ENCODE results near the gene PPP1R2.

The PPP1R2 gene

DNA sequence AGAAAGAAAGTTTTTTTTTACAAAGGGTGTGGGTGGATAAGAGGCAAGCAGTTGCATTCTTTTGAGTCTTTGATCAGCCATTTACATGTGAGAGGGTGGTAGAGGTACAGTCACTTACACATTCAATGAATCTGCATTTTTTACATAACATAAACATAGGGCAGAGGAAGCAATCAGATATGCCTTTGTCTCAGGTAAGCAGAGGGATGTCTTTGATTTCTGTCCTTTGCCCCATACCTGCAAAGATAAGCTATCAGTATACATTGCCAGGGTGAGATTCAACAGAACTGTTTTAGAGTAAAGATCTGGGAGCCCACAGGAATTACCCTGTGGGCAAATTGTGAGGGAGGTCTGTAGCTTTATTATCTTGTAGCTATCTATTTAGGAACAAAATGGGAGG is 5.4 kb upstream of the PPP1R2 start (continued):
- TF ChIP-seq, protein P1, sequence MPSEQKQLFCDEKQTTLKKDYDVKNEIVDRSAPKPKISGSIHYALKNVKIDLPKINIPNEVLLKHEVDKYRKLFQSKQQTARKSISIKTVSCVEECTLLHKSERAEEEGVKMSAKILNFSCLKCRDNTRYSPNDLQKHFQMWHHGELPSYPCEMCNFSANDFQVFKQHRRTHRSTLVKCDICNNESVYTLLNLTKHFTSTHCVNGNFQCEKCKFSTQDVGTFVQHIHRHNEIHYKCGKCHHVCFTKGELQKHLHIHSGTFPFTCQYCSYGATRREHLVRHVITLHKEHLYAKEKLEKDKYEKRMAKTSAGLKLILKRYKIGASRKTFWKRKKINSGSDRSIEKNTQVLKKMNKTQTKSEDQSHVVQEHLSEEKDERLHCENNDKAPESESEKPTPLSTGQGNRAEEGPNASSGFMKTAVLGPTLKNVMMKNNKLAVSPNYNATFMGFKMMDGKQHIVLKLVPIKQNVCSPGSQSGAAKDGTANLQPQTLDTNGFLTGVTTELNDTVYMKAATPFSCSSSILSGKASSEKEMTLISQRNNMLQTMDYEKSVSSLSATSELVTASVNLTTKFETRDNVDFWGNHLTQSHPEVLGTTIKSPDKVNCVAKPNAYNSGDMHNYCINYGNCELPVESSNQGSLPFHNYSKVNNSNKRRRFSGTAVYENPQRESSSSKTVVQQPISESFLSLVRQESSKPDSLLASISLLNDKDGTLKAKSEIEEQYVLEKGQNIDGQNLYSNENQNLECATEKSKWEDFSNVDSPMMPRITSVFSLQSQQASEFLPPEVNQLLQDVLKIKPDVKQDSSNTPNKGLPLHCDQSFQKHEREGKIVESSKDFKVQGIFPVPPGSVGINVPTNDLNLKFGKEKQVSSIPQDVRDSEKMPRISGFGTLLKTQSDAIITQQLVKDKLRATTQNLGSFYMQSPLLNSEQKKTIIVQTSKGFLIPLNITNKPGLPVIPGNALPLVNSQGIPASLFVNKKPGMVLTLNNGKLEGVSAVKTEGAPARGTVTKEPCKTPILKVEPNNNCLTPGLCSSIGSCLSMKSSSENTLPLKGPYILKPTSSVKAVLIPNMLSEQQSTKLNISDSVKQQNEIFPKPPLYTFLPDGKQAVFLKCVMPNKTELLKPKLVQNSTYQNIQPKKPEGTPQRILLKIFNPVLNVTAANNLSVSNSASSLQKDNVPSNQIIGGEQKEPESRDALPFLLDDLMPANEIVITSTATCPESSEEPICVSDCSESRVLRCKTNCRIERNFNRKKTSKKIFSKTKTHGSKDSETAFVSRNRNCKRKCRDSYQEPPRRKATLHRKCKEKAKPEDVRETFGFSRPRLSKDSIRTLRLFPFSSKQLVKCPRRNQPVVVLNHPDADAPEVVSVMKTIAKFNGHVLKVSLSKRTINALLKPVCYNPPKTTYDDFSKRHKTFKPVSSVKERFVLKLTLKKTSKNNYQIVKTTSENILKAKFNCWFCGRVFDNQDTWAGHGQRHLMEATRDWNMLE (tag by site-specific recombination; conservative IDR thresholded peaks at IDR 0.05; ENCODE audit: low read depth): no peak
- TF ChIP-seq ZNF114 (tag by site-specific recombination; IDR thresholded peaks at IDR 0.05): no peak
- TF ChIP-seq, protein P2, sequence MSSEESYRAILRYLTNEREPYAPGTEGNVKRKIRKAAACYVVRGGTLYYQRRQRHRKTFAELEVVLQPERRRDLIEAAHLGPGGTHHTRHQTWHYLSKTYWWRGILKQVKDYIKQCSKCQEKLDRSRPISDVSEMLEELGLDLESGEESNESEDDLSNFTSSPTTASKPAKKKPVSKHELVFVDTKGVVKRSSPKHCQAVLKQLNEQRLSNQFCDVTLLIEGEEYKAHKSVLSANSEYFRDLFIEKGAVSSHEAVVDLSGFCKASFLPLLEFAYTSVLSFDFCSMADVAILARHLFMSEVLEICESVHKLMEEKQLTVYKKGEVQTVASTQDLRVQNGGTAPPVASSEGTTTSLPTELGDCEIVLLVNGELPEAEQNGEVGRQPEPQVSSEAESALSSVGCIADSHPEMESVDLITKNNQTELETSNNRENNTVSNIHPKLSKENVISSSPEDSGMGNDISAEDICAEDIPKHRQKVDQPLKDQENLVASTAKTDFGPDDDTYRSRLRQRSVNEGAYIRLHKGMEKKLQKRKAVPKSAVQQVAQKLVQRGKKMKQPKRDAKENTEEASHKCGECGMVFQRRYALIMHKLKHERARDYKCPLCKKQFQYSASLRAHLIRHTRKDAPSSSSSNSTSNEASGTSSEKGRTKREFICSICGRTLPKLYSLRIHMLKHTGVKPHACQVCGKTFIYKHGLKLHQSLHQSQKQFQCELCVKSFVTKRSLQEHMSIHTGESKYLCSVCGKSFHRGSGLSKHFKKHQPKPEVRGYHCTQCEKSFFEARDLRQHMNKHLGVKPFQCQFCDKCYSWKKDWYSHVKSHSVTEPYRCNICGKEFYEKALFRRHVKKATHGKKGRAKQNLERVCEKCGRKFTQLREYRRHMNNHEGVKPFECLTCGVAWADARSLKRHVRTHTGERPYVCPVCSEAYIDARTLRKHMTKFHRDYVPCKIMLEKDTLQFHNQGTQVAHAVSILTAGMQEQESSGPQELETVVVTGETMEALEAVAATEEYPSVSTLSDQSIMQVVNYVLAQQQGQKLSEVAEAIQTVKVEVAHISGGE (tag by site-specific recombination; conservative IDR thresholded peaks at IDR 0.05; ENCODE audit: low read depth): no peak
- TF ChIP-seq, protein P3, sequence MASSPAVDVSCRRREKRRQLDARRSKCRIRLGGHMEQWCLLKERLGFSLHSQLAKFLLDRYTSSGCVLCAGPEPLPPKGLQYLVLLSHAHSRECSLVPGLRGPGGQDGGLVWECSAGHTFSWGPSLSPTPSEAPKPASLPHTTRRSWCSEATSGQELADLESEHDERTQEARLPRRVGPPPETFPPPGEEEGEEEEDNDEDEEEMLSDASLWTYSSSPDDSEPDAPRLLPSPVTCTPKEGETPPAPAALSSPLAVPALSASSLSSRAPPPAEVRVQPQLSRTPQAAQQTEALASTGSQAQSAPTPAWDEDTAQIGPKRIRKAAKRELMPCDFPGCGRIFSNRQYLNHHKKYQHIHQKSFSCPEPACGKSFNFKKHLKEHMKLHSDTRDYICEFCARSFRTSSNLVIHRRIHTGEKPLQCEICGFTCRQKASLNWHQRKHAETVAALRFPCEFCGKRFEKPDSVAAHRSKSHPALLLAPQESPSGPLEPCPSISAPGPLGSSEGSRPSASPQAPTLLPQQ (tag by site-specific recombination; IDR thresholded peaks at IDR 0.05): no peak
- TF ChIP-seq, protein P4, sequence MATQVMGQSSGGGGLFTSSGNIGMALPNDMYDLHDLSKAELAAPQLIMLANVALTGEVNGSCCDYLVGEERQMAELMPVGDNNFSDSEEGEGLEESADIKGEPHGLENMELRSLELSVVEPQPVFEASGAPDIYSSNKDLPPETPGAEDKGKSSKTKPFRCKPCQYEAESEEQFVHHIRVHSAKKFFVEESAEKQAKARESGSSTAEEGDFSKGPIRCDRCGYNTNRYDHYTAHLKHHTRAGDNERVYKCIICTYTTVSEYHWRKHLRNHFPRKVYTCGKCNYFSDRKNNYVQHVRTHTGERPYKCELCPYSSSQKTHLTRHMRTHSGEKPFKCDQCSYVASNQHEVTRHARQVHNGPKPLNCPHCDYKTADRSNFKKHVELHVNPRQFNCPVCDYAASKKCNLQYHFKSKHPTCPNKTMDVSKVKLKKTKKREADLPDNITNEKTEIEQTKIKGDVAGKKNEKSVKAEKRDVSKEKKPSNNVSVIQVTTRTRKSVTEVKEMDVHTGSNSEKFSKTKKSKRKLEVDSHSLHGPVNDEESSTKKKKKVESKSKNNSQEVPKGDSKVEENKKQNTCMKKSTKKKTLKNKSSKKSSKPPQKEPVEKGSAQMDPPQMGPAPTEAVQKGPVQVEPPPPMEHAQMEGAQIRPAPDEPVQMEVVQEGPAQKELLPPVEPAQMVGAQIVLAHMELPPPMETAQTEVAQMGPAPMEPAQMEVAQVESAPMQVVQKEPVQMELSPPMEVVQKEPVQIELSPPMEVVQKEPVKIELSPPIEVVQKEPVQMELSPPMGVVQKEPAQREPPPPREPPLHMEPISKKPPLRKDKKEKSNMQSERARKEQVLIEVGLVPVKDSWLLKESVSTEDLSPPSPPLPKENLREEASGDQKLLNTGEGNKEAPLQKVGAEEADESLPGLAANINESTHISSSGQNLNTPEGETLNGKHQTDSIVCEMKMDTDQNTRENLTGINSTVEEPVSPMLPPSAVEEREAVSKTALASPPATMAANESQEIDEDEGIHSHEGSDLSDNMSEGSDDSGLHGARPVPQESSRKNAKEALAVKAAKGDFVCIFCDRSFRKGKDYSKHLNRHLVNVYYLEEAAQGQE (tag by site-specific recombination; IDR thresholded peaks at IDR 0.05): no peak
- TF ChIP-seq, protein P5, sequence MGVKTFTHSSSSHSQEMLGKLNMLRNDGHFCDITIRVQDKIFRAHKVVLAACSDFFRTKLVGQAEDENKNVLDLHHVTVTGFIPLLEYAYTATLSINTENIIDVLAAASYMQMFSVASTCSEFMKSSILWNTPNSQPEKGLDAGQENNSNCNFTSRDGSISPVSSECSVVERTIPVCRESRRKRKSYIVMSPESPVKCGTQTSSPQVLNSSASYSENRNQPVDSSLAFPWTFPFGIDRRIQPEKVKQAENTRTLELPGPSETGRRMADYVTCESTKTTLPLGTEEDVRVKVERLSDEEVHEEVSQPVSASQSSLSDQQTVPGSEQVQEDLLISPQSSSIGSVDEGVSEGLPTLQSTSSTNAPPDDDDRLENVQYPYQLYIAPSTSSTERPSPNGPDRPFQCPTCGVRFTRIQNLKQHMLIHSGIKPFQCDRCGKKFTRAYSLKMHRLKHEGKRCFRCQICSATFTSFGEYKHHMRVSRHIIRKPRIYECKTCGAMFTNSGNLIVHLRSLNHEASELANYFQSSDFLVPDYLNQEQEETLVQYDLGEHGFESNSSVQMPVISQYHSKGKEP (tag by site-specific recombination; IDR thresholded peaks at IDR 0.05): no peak
- no peak for TF ChIP-seq ZNF266 (tag by site-specific recombination; IDR thresholded peaks at IDR 0.05; ENCODE audit: low read depth)
- no peak for TF ChIP-seq ZNF785 (tag by site-specific recombination; IDR thresholded peaks at IDR 0.05)
- TF ChIP-seq ZNF658 (tag by site-specific recombination; IDR thresholded peaks at IDR 0.05): no peak
- TF ChIP-seq, protein P6, sequence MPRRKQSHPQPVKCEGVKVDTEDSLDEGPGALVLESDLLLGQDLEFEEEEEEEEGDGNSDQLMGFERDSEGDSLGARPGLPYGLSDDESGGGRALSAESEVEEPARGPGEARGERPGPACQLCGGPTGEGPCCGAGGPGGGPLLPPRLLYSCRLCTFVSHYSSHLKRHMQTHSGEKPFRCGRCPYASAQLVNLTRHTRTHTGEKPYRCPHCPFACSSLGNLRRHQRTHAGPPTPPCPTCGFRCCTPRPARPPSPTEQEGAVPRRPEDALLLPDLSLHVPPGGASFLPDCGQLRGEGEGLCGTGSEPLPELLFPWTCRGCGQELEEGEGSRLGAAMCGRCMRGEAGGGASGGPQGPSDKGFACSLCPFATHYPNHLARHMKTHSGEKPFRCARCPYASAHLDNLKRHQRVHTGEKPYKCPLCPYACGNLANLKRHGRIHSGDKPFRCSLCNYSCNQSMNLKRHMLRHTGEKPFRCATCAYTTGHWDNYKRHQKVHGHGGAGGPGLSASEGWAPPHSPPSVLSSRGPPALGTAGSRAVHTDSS (tag by site-specific recombination; IDR thresholded peaks at IDR 0.05): no peak
